Measurements from ENCODE around the gene PDE10A. TPM values are rescaled to one million over a fixed set of nuclear protein-coding genes. Genes with fewer than 3 reads are reported as not detected.

The PDE10A gene
- total and polyA plus RNA-seq, 7 donors, result 1.2 to 33.5 (median 7.4) TPM; not detected in 1

DNA sequence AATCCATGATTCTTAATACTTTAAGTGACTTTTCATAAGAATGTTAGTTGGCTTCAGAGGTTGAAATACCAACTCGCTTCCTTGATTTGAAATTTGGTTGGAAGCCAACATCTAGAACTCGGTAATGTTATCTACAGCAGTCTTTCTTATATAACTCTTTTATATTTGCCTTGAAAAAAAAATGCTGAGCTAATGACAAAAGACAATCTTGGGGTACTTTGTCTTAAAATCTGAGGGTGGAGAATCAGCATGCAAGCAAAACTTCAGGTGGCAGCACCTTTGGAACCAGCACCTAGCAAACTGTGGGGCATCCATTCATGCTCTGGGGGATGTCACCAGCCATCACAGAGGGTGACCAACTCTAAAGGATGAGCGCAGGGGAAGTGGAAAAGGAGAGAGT, 76.3 kb downstream of the PDE10A start:
- no peaks in the 10 kb centered on the region for H3K4me1 ChIP-seq
- no peaks in the 10 kb centered on the region for H3K36me3 ChIP-seq
- no peak overlapping the region for H3K4me3 ChIP-seq
- WGBS, 2 donors, result 74 to 83% methylated on average over 3 of the region's 3 CpGs
- no peaks in the 10 kb centered on the region for H3K9me3 ChIP-seq
- no peak for TF ChIP-seq POLR2A (IDR thresholded peaks at IDR 0.05)
- TF ChIP-seq POLR2AphosphoS5 (IDR thresholded peaks at IDR 0.05), result no peak
- no peak for TF ChIP-seq EP300 (IDR thresholded peaks at IDR 0.05)
- TF ChIP-seq, protein P1, sequence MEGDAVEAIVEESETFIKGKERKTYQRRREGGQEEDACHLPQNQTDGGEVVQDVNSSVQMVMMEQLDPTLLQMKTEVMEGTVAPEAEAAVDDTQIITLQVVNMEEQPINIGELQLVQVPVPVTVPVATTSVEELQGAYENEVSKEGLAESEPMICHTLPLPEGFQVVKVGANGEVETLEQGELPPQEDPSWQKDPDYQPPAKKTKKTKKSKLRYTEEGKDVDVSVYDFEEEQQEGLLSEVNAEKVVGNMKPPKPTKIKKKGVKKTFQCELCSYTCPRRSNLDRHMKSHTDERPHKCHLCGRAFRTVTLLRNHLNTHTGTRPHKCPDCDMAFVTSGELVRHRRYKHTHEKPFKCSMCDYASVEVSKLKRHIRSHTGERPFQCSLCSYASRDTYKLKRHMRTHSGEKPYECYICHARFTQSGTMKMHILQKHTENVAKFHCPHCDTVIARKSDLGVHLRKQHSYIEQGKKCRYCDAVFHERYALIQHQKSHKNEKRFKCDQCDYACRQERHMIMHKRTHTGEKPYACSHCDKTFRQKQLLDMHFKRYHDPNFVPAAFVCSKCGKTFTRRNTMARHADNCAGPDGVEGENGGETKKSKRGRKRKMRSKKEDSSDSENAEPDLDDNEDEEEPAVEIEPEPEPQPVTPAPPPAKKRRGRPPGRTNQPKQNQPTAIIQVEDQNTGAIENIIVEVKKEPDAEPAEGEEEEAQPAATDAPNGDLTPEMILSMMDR (IDR thresholded peaks at IDR 0.05), result no peak
- no peaks in the 10 kb centered on the region for H3K27me3 ChIP-seq
- DNase-seq, result no peak
- intact Hi-C loops (cut with DNase I), result no loop called here
- H3K27ac ChIP-seq, result no peak overlapping the region

DNA sequence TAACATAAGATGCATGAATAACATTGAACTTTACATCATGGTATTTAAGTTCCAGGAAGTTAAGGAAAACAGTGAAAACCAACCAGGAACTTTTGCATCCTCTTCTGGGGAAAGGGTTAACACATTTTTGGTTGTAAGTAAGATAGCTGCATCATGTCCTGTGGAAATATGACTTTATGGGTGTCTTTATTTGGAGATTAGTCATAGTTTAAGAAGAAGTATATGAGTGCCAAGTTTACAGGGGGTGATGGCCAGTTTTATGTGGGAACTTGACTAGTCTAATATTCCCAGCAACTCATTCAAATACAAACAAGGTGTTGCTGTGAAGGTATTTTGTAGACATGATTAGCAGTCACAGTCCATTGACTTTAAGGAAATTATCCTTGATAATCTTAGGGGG, 78.0 kb downstream of the PDE10A start:
- TF ChIP-seq POLR2A (IDR thresholded peaks at IDR 0.05), result no peak
- no peak for TF ChIP-seq POLR2AphosphoS5 (IDR thresholded peaks at IDR 0.05)
- Histone ChIP-seq H3K36me3 (no peaks in the 10 kb centered on the region), H3K4me3 (no peak overlapping the region), H3K9me3 (no peaks in the 10 kb centered on the region), H3K4me1 (no peaks in the 10 kb centered on the region), H3K27ac (no peak overlapping the region), H3K27me3 (no peaks in the 10 kb centered on the region)
- intact Hi-C loops (cut with DNase I), result no loop called here
- no peak for DNase-seq

DNA sequence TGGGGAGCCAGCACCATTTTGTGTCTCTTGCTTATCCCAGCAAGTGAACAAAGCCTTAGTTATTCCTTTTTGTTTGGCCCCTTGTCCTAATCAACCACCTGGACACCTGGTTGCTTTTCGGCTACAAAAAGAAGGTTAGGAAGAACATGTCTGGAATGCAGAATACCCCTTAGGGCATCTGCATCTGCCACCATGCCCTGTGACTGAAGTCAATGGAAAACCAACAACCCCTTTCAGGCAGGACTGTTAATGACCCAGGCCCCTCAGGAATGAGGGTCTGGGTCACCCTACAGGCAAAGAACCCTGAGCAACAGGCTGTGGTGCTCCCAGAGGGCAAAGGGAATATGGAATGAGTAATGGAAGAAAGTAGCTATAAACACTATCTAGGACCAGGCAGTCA, 78.5 kb downstream of the PDE10A start:
- H3K27me3 ChIP-seq, result no peaks in the 10 kb centered on the region
- intact Hi-C loops (cut with DNase I), result no loop called here
- TF ChIP-seq POLR2A (IDR thresholded peaks at IDR 0.05) (no peak), POLR2AphosphoS5 (IDR thresholded peaks at IDR 0.05) (no peak), EP300 (IDR thresholded peaks at IDR 0.05) (no peak)
- TF ChIP-seq, protein P1 (IDR thresholded peaks at IDR 0.05), result no peak
- no peaks in the 10 kb centered on the region for H3K36me3 ChIP-seq
- H3K4me3 ChIP-seq, result no peak overlapping the region
- 89 to 91% methylated on average over 1 of the region's 1 CpG for WGBS, 2 donors
- no peaks in the 10 kb centered on the region for H3K4me1 ChIP-seq
- no peak overlapping the region for H3K27ac ChIP-seq
- DNase-seq, result no peak
- no peaks in the 10 kb centered on the region for H3K9me3 ChIP-seq

DNA sequence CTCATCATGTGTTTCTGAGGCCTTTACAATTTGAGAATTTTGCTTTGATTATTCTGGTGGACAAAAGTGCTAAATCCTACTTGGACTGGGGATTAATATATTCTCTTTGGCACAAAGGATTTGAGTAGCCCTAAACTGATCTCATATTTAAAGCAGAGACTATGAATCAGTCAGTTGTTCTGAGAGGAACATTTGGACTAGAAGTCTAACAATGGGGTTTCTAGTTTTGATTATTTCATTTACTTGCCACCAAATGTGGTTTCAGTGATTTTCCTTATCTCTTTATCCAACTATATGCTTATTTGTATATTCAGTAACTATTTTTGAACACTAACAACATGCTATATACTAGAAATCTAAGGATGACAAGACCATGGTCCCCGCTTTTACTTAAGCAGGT, 81.4 kb downstream of the PDE10A start:
- no peak overlapping the region for H3K4me3 ChIP-seq
- no peak for DNase-seq
- H3K27me3 ChIP-seq, result no peaks in the 10 kb centered on the region
- 95 to 97% methylated on average over 1 of the region's 1 CpG for WGBS, 2 donors
- intact Hi-C loops (cut with DNase I), result no loop called here
- H3K9me3 ChIP-seq, result no peaks in the 10 kb centered on the region
- TF ChIP-seq POLR2AphosphoS5 (IDR thresholded peaks at IDR 0.05) (no peak), EP300 (IDR thresholded peaks at IDR 0.05) (no peak), POLR2A (IDR thresholded peaks at IDR 0.05) (no peak)
- TF ChIP-seq, protein P1 (IDR thresholded peaks at IDR 0.05), result no peak
- H3K27ac ChIP-seq, result no peak overlapping the region
- H3K4me1 ChIP-seq, result no peaks in the 10 kb centered on the region
- H3K36me3 ChIP-seq, result no peaks in the 10 kb centered on the region

DNA sequence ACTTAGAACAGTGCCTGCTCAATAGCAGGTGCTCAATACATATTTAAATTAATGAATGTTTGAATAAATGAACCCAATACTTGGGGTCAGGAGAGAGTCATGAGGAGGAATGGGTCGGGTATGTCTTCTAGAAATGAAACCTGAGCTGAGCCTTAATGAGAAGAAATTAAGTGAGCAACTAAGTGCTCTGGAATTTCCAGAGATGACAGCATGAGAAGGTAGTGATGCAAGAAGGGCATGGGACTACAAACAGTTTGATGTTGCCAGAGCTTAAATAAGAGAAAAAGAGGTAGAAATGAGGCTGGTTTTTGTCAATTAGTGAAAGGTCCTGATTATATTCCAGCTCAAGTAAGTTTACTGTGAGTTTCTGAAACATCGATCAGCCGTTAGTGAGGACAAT, 82.9 kb downstream of the PDE10A start:
- DNase-seq, result no peak
- 83 to 87% methylated on average over 3 of the region's 3 CpGs for WGBS, 2 donors
- Histone ChIP-seq H3K4me1 (no peaks in the 10 kb centered on the region), H3K4me3 (no peak overlapping the region), H3K36me3 (no peaks in the 10 kb centered on the region), H3K27ac (no peak overlapping the region), H3K9me3 (no peaks in the 10 kb centered on the region), H3K27me3 (no peaks in the 10 kb centered on the region)
- intact Hi-C loops (cut with DNase I), result no loop called here
- no peak for TF ChIP-seq EP300 (IDR thresholded peaks at IDR 0.05)
- TF ChIP-seq, protein P1 (IDR thresholded peaks at IDR 0.05), result no peak
- TF ChIP-seq POLR2A (IDR thresholded peaks at IDR 0.05), result no peak
- TF ChIP-seq POLR2AphosphoS5 (IDR thresholded peaks at IDR 0.05), result no peak

All from sigmoid colon (tissue), 7 donors.